Smooth muscle cell (in vitro differentiated cells): ENCODE results near the gene PNP. TPM values are rescaled to one million over a fixed set of nuclear protein-coding genes. Genes with fewer than 3 reads are reported as not detected.

ENCODE experiments used
- DNase-seq: peaks from one replicate; lab custom pipeline; 2025; ENCODE audit not compliant: unreplicated experiment; lab: John Stamatoyannopoulos, UW
- H2AFZ ChIP-seq: fragments of 200-600 bp; sonication (generic); 2 replicates; pipeline ENCODE4 v1.6.0; 2016; ENCODE audit warnings: antibody characterized with exemption, low read depth, mild to moderate bottlenecking
- H3F3A ChIP-seq: fragments of 200-600 bp; sonication (generic); 2 replicates; pipeline ENCODE4 v1.6.0; 2017; ENCODE audit warnings: antibody characterized with exemption, low read depth
- H3K27ac ChIP-seq: fragments of 200-600 bp; sonication (generic); 2 replicates; pipeline ENCODE4 v1.5.1; 2016; ENCODE audit warnings: low read depth, mild to moderate bottlenecking
- H3K27me3 ChIP-seq: fragments of 200-600 bp; sonication (generic); 2 replicates; pipeline ENCODE4 v1.6.1; 2016; ENCODE audit warnings: low read depth, mild to moderate bottlenecking
- H3K36me3 ChIP-seq: fragments of 200-600 bp; sonication (generic); 2 replicates; pipeline ENCODE4 v1.5.1; 2016; ENCODE audit warnings: low read depth
- H3K4me1 ChIP-seq: fragments of 200-600 bp; sonication (generic); 2 replicates; pipeline ENCODE4 v1.5.1; 2016; ENCODE audit warnings: low read depth
- H3K4me2 ChIP-seq: fragments of 200-600 bp; sonication (generic); 2 replicates; pipeline ENCODE4 v1.6.0; 2016; ENCODE audit warnings: mild to moderate bottlenecking
- H3K4me3 ChIP-seq: fragments of 200-600 bp; sonication (generic); 2 replicates; pipeline ENCODE4 v1.5.1; 2016; ENCODE audit warnings: mild to moderate bottlenecking
- H3K79me2 ChIP-seq: fragments of 200-600 bp; sonication (generic); 2 replicates; pipeline ENCODE4 v1.6.0; 2016; ENCODE audit warnings: low read depth, mild to moderate bottlenecking
- H3K9ac ChIP-seq: fragments of 200-600 bp; sonication (generic); 2 replicates; pipeline ENCODE4 v1.6.0; 2016; ENCODE audit warnings: low read depth
- H3K9me3 ChIP-seq: fragments of 200-600 bp; sonication (generic); replicated peaks from 2 replicates; pipeline ENCODE4 v1.5.1; 2016; ENCODE audit warnings: low read depth
- H4K20me1 ChIP-seq: fragments of 200-600 bp; sonication (generic); 2 replicates; pipeline ENCODE4 v1.6.0; 2016; ENCODE audit warnings: low read depth
- WGBS: methylation state at CpG from one replicate; pipeline ENCODE4 v1.1.7; 2016; ENCODE audit warnings: low lambda C conversion rate; 5-methylcytosine and 5-hydroxymethylcytosine counted together
- polyA plus RNA-seq: library from polyadenylated mRNA; unstranded; fragments of >200 nt; fragmentation: Nextera tagmentation; extraction: Ambion mirVana; gene quantifications from 2 replicates; pipeline ENCODE4 v1.2.1, GENCODE V29; 2016
- total RNA-seq: library from RNA; depleted of rRNA; stranded (reverse); fragments of >200 nt; gene quantifications from 2 replicates; pipeline ENCODE4 v1.2.3, GENCODE V29; 2014
- TF ChIP-seq, protein P1 (sequence below): fragments of 200-600 bp; sonication (generic); IDR thresholded peaks from 2 replicates; pipeline ENCODE4 v1.5.1; 2017; ENCODE audit warnings: borderline replicate concordance, mild to moderate bottlenecking, antibody characterized with exemption; ENCODE audit not compliant: insufficient read depth, poor library complexity, severe bottlenecking

Gene PNP
- total and polyA plus RNA-seq, 2 experiments from 2014 or later = 24.2 to 49.7 TPM

DNA sequence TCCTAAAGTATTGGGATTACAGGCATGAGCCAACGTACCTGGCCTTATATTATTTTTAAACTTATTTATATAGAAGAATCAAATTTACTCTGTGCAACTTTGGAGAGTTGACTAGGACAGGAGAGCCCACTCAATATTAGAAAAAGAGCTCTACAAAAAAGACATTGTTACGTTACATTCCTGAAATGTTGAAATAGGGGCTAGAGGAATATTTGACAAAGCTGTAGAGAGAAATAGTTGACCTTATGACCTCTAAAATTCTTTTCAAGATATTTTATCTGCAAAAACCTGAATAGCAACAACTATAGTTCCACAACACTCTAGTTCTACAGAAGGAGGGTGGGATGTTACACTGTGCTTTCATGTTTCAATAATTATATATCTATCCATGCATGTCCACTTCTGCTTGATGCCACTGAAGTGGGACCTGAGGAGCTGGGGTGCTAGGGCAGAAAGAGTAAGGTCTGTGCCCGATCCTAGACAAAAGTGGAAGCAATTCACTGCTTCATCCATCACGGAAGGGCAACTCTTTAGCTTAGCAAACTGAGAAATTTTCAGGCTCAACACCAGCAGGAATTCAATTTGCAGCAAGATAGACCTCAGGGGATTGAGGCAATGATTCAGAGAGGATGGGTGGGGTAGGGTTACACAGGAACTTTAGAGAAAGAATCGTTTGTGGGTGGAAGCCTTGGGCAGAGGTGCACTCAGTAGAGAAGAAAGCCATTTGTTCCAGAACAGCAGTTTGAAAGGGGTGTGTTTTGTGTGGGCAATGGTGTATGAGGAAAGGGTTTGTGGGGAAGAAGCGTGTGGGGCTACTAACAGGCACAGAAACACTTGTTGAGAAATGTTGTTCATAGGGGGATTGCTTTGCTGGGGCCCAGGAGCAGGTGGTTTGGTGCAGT is 20.1 kb downstream of the PNP start:
- Histone ChIP-seq H3K4me1 (no peaks in the 10 kb centered on the region), H3K27ac (peak overlapping the region; percentile 15), H3K9ac (no peak overlapping the region), H3K4me3 (no peak overlapping the region), H3K36me3 (no peaks in the 10 kb centered on the region), H3F3A (no peaks in the 10 kb centered on the region), H2AFZ (no peak overlapping the region), H3K27me3 (no peaks in the 10 kb centered on the region), H3K9me3 (no peaks in the 10 kb centered on the region), H4K20me1 (no peaks in the 10 kb centered on the region), H3K79me2 (no peaks in the 10 kb centered on the region), H3K4me2 (peak overlapping the region; percentile 17)
- no peak for DNase-seq
- 65% methylated on average over 6 of the region's 6 CpGs for WGBS
- TF ChIP-seq, protein P1, sequence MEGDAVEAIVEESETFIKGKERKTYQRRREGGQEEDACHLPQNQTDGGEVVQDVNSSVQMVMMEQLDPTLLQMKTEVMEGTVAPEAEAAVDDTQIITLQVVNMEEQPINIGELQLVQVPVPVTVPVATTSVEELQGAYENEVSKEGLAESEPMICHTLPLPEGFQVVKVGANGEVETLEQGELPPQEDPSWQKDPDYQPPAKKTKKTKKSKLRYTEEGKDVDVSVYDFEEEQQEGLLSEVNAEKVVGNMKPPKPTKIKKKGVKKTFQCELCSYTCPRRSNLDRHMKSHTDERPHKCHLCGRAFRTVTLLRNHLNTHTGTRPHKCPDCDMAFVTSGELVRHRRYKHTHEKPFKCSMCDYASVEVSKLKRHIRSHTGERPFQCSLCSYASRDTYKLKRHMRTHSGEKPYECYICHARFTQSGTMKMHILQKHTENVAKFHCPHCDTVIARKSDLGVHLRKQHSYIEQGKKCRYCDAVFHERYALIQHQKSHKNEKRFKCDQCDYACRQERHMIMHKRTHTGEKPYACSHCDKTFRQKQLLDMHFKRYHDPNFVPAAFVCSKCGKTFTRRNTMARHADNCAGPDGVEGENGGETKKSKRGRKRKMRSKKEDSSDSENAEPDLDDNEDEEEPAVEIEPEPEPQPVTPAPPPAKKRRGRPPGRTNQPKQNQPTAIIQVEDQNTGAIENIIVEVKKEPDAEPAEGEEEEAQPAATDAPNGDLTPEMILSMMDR = no peak

DNA sequence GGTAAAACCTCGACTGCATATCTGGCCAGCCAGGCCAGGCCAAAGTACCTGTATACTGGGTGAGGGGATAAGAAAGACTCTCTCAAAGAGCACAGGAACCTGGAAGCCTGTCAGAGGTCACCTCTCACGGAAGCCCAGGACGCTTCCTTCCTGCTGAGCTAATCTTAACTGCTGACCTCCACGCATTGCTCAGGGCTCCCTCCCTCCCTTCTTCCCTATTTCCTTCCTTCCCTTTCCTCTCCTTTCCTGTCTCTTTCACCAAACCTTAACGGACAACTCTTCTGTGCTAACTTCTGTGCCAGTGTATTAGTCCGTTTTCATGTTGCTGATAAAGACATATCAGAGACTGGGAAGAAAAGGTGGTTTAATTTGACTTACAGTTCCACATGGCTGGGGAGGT is 21.4 kb downstream of the PNP start:
- no peaks in the 10 kb centered on the region for H3F3A ChIP-seq
- WGBS = 68% methylated on average over 6 of the region's 6 CpGs
- H3K9ac ChIP-seq = no peak overlapping the region
- H3K4me2 ChIP-seq = no peak overlapping the region
- H3K79me2 ChIP-seq = no peaks in the 10 kb centered on the region
- no peaks in the 10 kb centered on the region for H3K27me3 ChIP-seq
- H3K9me3 ChIP-seq = no peaks in the 10 kb centered on the region
- DNase-seq = no peak
- H3K27ac ChIP-seq = no peak overlapping the region
- TF ChIP-seq, protein P1 = no peak
- H3K4me1 ChIP-seq = no peaks in the 10 kb centered on the region
- H4K20me1 ChIP-seq = no peaks in the 10 kb centered on the region
- H2AFZ ChIP-seq = no peak overlapping the region
- H3K36me3 ChIP-seq = no peaks in the 10 kb centered on the region
- H3K4me3 ChIP-seq = no peak overlapping the region

DNA sequence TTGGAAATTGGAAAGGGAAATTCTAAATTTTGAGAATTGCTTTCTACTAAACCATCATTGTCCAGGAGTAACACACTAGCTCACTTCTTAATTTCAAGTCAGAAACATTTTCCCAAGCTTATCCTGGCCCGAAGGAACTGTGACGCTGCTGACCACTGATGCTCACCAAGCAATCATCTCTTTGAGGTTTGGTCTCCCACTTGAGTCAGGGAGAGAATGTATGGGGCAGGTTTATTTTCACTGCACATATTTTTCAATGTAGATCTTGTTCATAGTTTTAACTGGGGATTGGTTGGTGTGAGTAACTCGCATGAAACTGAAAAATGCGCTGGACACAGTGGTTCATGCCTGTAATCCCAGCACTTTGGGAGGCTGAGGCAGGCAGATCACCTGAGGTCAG is 23.3 kb downstream of the PNP start:
- TF ChIP-seq, protein P1 = no peak
- H3K4me2 ChIP-seq = no peak overlapping the region
- H3F3A ChIP-seq = no peaks in the 10 kb centered on the region
- no peak for DNase-seq
- no peaks in the 10 kb centered on the region for H3K79me2 ChIP-seq
- no peaks in the 10 kb centered on the region for H3K27me3 ChIP-seq
- no peak overlapping the region for H2AFZ ChIP-seq
- 91% methylated on average over 4 of the region's 4 CpGs for WGBS
- H3K9ac ChIP-seq = no peak overlapping the region
- no peaks in the 10 kb centered on the region for H3K36me3 ChIP-seq
- H3K9me3 ChIP-seq = no peaks in the 10 kb centered on the region
- no peak overlapping the region for H3K27ac ChIP-seq
- H3K4me1 ChIP-seq = no peaks in the 10 kb centered on the region
- no peak overlapping the region for H3K4me3 ChIP-seq
- no peaks in the 10 kb centered on the region for H4K20me1 ChIP-seq

DNA sequence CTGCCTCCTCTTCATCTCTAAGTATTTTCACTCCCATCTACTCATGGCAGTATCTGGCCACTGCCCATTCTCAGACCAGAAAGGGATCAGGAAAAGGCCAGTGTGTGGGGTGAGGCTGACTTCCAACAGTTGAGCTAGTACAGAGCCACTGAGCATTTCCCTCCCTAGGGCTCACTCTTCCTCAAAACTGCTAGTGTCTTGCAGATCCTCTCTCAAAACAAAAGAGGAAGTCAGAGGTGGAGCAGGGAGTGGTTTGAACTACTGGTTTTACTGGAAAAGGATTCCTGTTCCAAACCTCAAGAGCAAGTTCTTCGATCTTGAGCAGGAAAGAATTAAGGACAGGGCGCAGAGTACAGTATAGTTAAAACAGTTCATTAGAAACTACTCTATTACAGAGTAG is 24.4 kb downstream of the PNP start:
- no peak overlapping the region for H3K4me3 ChIP-seq
- H4K20me1 ChIP-seq = no peaks in the 10 kb centered on the region
- no peaks in the 10 kb centered on the region for H3K4me1 ChIP-seq
- no peaks in the 10 kb centered on the region for H3K79me2 ChIP-seq
- WGBS = 75% methylated on average over 2 of the region's 2 CpGs
- peak overlapping the region; percentile 3 for H3K27ac ChIP-seq
- TF ChIP-seq, protein P1 = no peak
- H3K27me3 ChIP-seq = no peaks in the 10 kb centered on the region
- H3K36me3 ChIP-seq = no peaks in the 10 kb centered on the region
- DNase-seq = no peak
- no peaks in the 10 kb centered on the region for H3F3A ChIP-seq
- H3K9ac ChIP-seq = no peak overlapping the region
- no peaks in the 10 kb centered on the region for H3K9me3 ChIP-seq
- no peak overlapping the region for H3K4me2 ChIP-seq
- H2AFZ ChIP-seq = no peak overlapping the region
